GM23338 (cell line): Measurements from ENCODE around the gene COL15A1.

ENCODE experiments used
- CREB1 ChIP-seq: fragments of 250-450 bp; sonication (Bioruptor Pico); IDR thresholded peaks from 2 replicates; pipeline ENCODE4 v1.5.0; 2020; ENCODE audit warnings: low read depth, mild to moderate bottlenecking, moderate library complexity
- CTCF ChIP-seq, 2 experiments: fragments of 200-600 bp in 1 of 2; sonication (generic) in 1 of 2; conservative IDR thresholded peaks; 2 replicates each; pipeline versions ENCODE4 v1.5.1 to v1.6.1; 2016 to 2017; ENCODE audit warnings: antibody characterized with exemption in 2 of 2, low read depth in 2 of 2, mild to moderate bottlenecking in 2 of 2, moderate library complexity in 1 of 2
- EZH2 ChIP-seq: fragments of 200-600 bp; sonication (generic); IDR thresholded peaks from one replicate; pipeline ENCODE4 v1.8.0; 2017; ENCODE audit warnings: antibody characterized with exemption, mild to moderate bottlenecking, low read depth; ENCODE audit not compliant: unreplicated experiment
- POLR2AphosphoS5 ChIP-seq: IDR thresholded peaks from 2 replicates; pipeline ENCODE4 v1.6.1; 2016; ENCODE audit warnings: antibody characterized with exemption, low read depth
- REST ChIP-seq: IDR thresholded peaks from one replicate; pipeline ENCODE4 v1.6.1; 2018; ENCODE audit warnings: antibody characterized with exemption; ENCODE audit not compliant: unreplicated experiment

GRCh38 chr9:98954244-98954610, 10.5 kb downstream of the COL15A1 start:
- TF ChIP-seq CTCF (conservative IDR thresholded peaks at IDR 0.05; ENCODE audit: low read depth in 2 of 2) (no peak), EZH2 (no peak), POLR2AphosphoS5 (no peak), REST (no peak), CREB1 (CRISPR knock-in tag) (no peak)
